IMR-90 (cell line): Measurements from ENCODE around the gene CNTN5. TPM values are rescaled to one million over a fixed set of nuclear protein-coding genes. Genes with fewer than 3 reads are reported as not detected.

Experiments
- ATAC-seq: fragments of 200-7000 bp; cut with Tn5 transposase; 2 replicates; pipeline ENCODE4 v1.9.1; 2020; ENCODE audit warnings: low read depth, mild to moderate bottlenecking, moderate library complexity
- BruUV-seq: library from RNA; stranded (reverse); fragments of 400-500 nt; replicated peaks from 2 replicates; lab custom pipeline; 2021; lab: Mats Ljungman, UMichigan
- CTCF ChIA-PET: fragments of 300-600 bp; formaldehyde crosslinking; extraction: SDS; loops from one replicate; lab custom pipeline; 2021; ENCODE audit warnings: antibody characterized with exemption; lab: Yijun Ruan, JAX
- POLR2A ChIA-PET: fragments of 300-600 bp; sonication (Branson Sonifier 250); formaldehyde crosslinking; loops from one replicate; lab custom pipeline; 2022; ENCODE audit warnings: antibody characterized with exemption; ENCODE audit not compliant: unreplicated experiment; lab: Charles Lee
- DNase-seq: peaks from one replicate; pipeline ENCODE4 v3.0.0; 2013
- H2AFZ ChIP-seq: replicated peaks from 2 replicates; pipeline ENCODE3; 2013; ENCODE audit warnings: low read length, mild to moderate bottlenecking; ENCODE audit not compliant: poor library complexity
- H2AK5ac ChIP-seq: 2 replicates; pipeline ENCODE4 v1.6.1; 2013; ENCODE audit warnings: low read depth, low read length, inconsistent platforms
- H2AK9ac ChIP-seq: replicated peaks from 2 replicates; pipeline ENCODE3; 2013; ENCODE audit warnings: mild to moderate bottlenecking, low read depth, low read length, moderate library complexity; ENCODE audit not compliant: poor library complexity
- H2BK120ac ChIP-seq: 2 replicates; pipeline ENCODE4 v1.6.1; 2013; ENCODE audit warnings: low read depth, low read length, inconsistent platforms
- H2BK15ac ChIP-seq: 3 replicates; pipeline ENCODE4 v1.6.1; 2013; ENCODE audit warnings: low read depth, low read length, inconsistent platforms
- H2BK20ac ChIP-seq: 2 replicates; pipeline ENCODE4 v1.6.1; 2013; ENCODE audit warnings: low read depth, mild to moderate bottlenecking, inconsistent platforms, low read length, moderate library complexity
- H2BK5ac ChIP-seq: 2 replicates; pipeline ENCODE4 v1.6.1; 2013; ENCODE audit warnings: mild to moderate bottlenecking, low read depth, low read length, inconsistent platforms; ENCODE audit not compliant: poor library complexity, severe bottlenecking
- H3K14ac ChIP-seq: replicated peaks from 2 replicates; pipeline ENCODE4 v1.6.1; 2013; ENCODE audit warnings: low read depth, low read length, inconsistent platforms
- H3K18ac ChIP-seq: 2 replicates; pipeline ENCODE4 v1.6.1; 2013; ENCODE audit warnings: low read depth, low read length, control low read depth
- H3K23ac ChIP-seq: 2 replicates; pipeline ENCODE4 v1.6.1; 2013; ENCODE audit warnings: low read depth, low read length, inconsistent platforms
- H3K27ac ChIP-seq: 2 replicates; pipeline ENCODE4 v1.5.1; 2013; ENCODE audit warnings: mild to moderate bottlenecking, control low read depth, low read length; ENCODE audit not compliant: insufficient read depth
- H3K27me3 ChIP-seq: 2 replicates; pipeline ENCODE4 v1.6.1; 2013; ENCODE audit warnings: low read length; ENCODE audit not compliant: control insufficient read depth, insufficient read depth
- H3K36me3 ChIP-seq: 2 replicates; pipeline ENCODE4 v1.6.1; 2013; ENCODE audit warnings: low read length, mixed read lengths; ENCODE audit not compliant: control insufficient read depth, insufficient read depth
- H3K4ac ChIP-seq: 2 replicates; pipeline ENCODE4 v1.6.1; 2013; ENCODE audit warnings: low read depth, low read length, inconsistent platforms
- H3K4me1 ChIP-seq: 2 replicates; pipeline ENCODE4 v1.6.1; 2013; ENCODE audit warnings: low read length, mixed read lengths; ENCODE audit not compliant: control insufficient read depth, insufficient read depth
- H3K4me2 ChIP-seq: 2 replicates; pipeline ENCODE4 v1.6.1; 2013; ENCODE audit warnings: low read depth, mild to moderate bottlenecking, control low read depth, low read length, moderate library complexity
- H3K4me3 ChIP-seq: 2 replicates; pipeline ENCODE4 v1.5.1; 2013; ENCODE audit warnings: low read depth, mild to moderate bottlenecking, control low read depth, low read length, moderate library complexity; ENCODE audit not compliant: insufficient read depth
- H3K56ac ChIP-seq: 2 replicates; pipeline ENCODE4 v1.6.1; 2013; ENCODE audit warnings: low read length, inconsistent platforms; ENCODE audit not compliant: insufficient read depth; ENCODE audit errors: extremely low read depth
- H3K79me1 ChIP-seq, 2 experiments: 2 replicates each; pipeline ENCODE4 v1.6.1; 2013; ENCODE audit warnings: low read length in 2 of 2, inconsistent platforms in 1 of 2, low read depth in 1 of 2
- H3K9ac ChIP-seq: 2 replicates; pipeline ENCODE4 v1.6.1; 2013; ENCODE audit warnings: low read depth, low read length, control low read depth
- H3K9me1 ChIP-seq: 2 replicates; pipeline ENCODE4 v1.6.1; 2013; ENCODE audit warnings: low read length, inconsistent platforms; ENCODE audit not compliant: insufficient read depth
- H3K9me3 ChIP-seq: 2 replicates; pipeline ENCODE4 v1.6.1; 2013; ENCODE audit warnings: low read length; ENCODE audit not compliant: control insufficient read depth, insufficient read depth
- H4K20me1 ChIP-seq: 2 replicates; pipeline ENCODE4 v1.6.1; 2013; ENCODE audit warnings: low read length, inconsistent platforms; ENCODE audit not compliant: insufficient read depth
- H4K5ac ChIP-seq: 2 replicates; pipeline ENCODE4 v1.6.1; 2013; ENCODE audit warnings: mild to moderate bottlenecking, low read depth, low read length, control low read depth
- H4K8ac ChIP-seq, 2 experiments: 2 replicates each; pipeline ENCODE4 v1.6.1; 2013; ENCODE audit warnings: low read depth in 2 of 2, low read length in 2 of 2, control low read depth in 1 of 2, inconsistent platforms in 1 of 2
- H4K91ac ChIP-seq: 2 replicates; pipeline ENCODE4 v1.6.1; 2013; ENCODE audit warnings: low read depth, low read length, inconsistent platforms; ENCODE audit not compliant: insufficient read depth
- CEBPB ChIP-seq: IDR thresholded peaks from 2 replicates; pipeline ENCODE4 v1.6.1; 2012; ENCODE audit warnings: low read depth, low read length, improper control_type of control experiment
- CHD1 ChIP-seq: IDR thresholded peaks from 2 replicates; pipeline ENCODE4 v1.6.1; 2012; ENCODE audit warnings: low read depth, low read length, improper control_type of control experiment
- CTCF ChIP-seq: conservative IDR thresholded peaks from 2 replicates; pipeline ENCODE4 v1.5.1; 2012; ENCODE audit warnings: mild to moderate bottlenecking, low read depth, low read length, improper control_type of control experiment
- FOS ChIP-seq: fragments of 150-350 bp; IDR thresholded peaks from 2 replicates; pipeline ENCODE4 v1.6.1; 2016; ENCODE audit warnings: low read depth, low read length
- MAFK ChIP-seq: IDR thresholded peaks from 2 replicates; pipeline ENCODE4 v1.6.1; 2012; ENCODE audit warnings: low read depth, low read length, improper control_type of control experiment
- MXI1 ChIP-seq: IDR thresholded peaks from 2 replicates; pipeline ENCODE4 v1.6.1; 2012; ENCODE audit warnings: low read depth, mild to moderate bottlenecking, low read length, moderate library complexity, borderline replicate concordance
- NFE2L2 ChIP-seq: fragments of 150-350 bp; IDR thresholded peaks from 2 replicates; pipeline ENCODE4 v1.6.1; 2016; ENCODE audit warnings: low read depth, mild to moderate bottlenecking, low read length
- RAD21 ChIP-seq: IDR thresholded peaks from 2 replicates; pipeline ENCODE4 v1.6.1; 2012; ENCODE audit warnings: low read length, improper control_type of control experiment
- RCOR1 ChIP-seq: IDR thresholded peaks from 2 replicates; pipeline ENCODE4 v1.6.1; 2012; ENCODE audit warnings: mild to moderate bottlenecking, low read length, improper control_type of control experiment; ENCODE audit not compliant: insufficient replicate concordance
- RFX5 ChIP-seq: IDR thresholded peaks from 2 replicates; pipeline ENCODE4 v1.8.0; 2012; ENCODE audit warnings: low read depth, mild to moderate bottlenecking, low read length, moderate library complexity
- SMC3 ChIP-seq: fragments of 150-350 bp; IDR thresholded peaks from 2 replicates; pipeline ENCODE4 v1.6.1; 2016; ENCODE audit warnings: low read depth, mild to moderate bottlenecking, antibody characterized with exemption, low read length, moderate library complexity
- WGBS, 2 experiments: methylation state at CpG; one replicate each; pipeline versions ENCODE4 v1.1.5 to v1.1.7; 2013; ENCODE audit warnings: missing lambda C conversion rate in 2 of 2; ENCODE audit not compliant: insufficient read length in 1 of 2; ENCODE audit errors: extremely low coverage in 2 of 2; 5-methylcytosine and 5-hydroxymethylcytosine counted together
- dilution Hi-C: fragments of 300-500 bp; cut with HindIII; formaldehyde crosslinking; loops from one replicate; pipeline ENCODE4 v1.14.3; 2018; ENCODE audit warnings: low sequenced_read_pairs; ENCODE audit not compliant: unreplicated experiment
- in situ Hi-C: fragments of 300-500 bp; cut with MboI; formaldehyde crosslinking; loops from 3 replicates; pipeline ENCODE4 v1.14.3; 2019; ENCODE audit warnings: low sequenced_read_pairs, inconsistent platforms, mixed read lengths
- intact Hi-C: fragments of 100-400 bp; cut with micrococcal nuclease; formaldehyde crosslinking; loops from 2 replicates; pipeline ENCODE4 v1.10.0; 2022
- polyA plus RNA-seq, 3 experiments: library from polyadenylated mRNA; depleted of rRNA; stranded (reverse); fragments of >200 nt; gene quantifications; 2 replicates each; pipeline ENCODE4 v1.2.3, GENCODE V29; 2012; ENCODE audit warnings: low replicate concordance in 1 of 3
- total RNA-seq: library from RNA; depleted of rRNA; stranded (reverse); fragments of >200 nt; gene quantifications from 2 replicates; pipeline ENCODE4 v1.2.3, GENCODE V29; 2012
- TF ChIP-seq, protein P1 (sequence below): fragments of 150-350 bp; IDR thresholded peaks from 2 replicates; pipeline ENCODE4 v1.6.1; 2016; ENCODE audit warnings: low read depth, mild to moderate bottlenecking, low read length, moderate library complexity, borderline replicate concordance

CNTN5 gene
- total and polyA plus RNA-seq, 2 of the 4 experiments (the other 2 are of a cell fraction), result not detected

- no peak overlapping the region for H3K4ac ChIP-seq
- TF ChIP-seq RAD21 (no peak), FOS (no peak), CEBPB (no peak), RCOR1 (no peak), RFX5 (no peak), NFE2L2 (no peak), CHD1 (no peak), CTCF (no peak), SMC3 (no peak), MAFK (no peak), MXI1 (no peak)
- TF ChIP-seq, protein P1, sequence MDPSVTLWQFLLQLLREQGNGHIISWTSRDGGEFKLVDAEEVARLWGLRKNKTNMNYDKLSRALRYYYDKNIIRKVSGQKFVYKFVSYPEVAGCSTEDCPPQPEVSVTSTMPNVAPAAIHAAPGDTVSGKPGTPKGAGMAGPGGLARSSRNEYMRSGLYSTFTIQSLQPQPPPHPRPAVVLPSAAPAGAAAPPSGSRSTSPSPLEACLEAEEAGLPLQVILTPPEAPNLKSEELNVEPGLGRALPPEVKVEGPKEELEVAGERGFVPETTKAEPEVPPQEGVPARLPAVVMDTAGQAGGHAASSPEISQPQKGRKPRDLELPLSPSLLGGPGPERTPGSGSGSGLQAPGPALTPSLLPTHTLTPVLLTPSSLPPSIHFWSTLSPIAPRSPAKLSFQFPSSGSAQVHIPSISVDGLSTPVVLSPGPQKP, result no peak
- DNase-seq (no peak), ATAC-seq (no peak)
- no peak overlapping the region for H2AK5ac ChIP-seq
- no peak overlapping the region for H2BK15ac ChIP-seq
- no CpG with 5 or more reads among the region's 1 CpG for WGBS, 2 experiments
- no peaks in the 10 kb centered on the region for H3K79me1 ChIP-seq
- H3K27me3 ChIP-seq, result no peaks in the 10 kb centered on the region
- no peaks in the 10 kb centered on the region for H3K9me1 ChIP-seq
- H2BK5ac ChIP-seq, result no peak overlapping the region
- H3K4me3 ChIP-seq, result no peak overlapping the region
- no peak overlapping the region for H2AK9ac ChIP-seq
- no peak overlapping the region for H4K91ac ChIP-seq
- no peaks in the 10 kb centered on the region for H3K36me3 ChIP-seq
- in situ Hi-C loops, result no loop called here
- dilution Hi-C loops, result no loop called here
- no peak overlapping the region for H2AFZ ChIP-seq
- H2BK120ac ChIP-seq, result no peak overlapping the region
- H3K56ac ChIP-seq, result no peak overlapping the region
- no peak overlapping the region for H4K8ac ChIP-seq
- POLR2A ChIA-PET, result no interaction called here
- no peak overlapping the region for H3K14ac ChIP-seq
- intact Hi-C loops, result no loop called here
- no peaks in the 10 kb centered on the region for H4K20me1 ChIP-seq
- peaks cover 3% of the 10 kb centered on the region; the same call in 1 of the 2 replicates for H3K9me3 ChIP-seq
- no peaks in the 10 kb centered on the region for H3K4me1 ChIP-seq
- BruUV-seq, result no TSS peak
- H3K27ac ChIP-seq, result no peak overlapping the region
- H3K23ac ChIP-seq, result no peak overlapping the region
- H2BK20ac ChIP-seq, result no peak overlapping the region
- CTCF ChIA-PET, result no interaction called here
- no peak overlapping the region for H3K9ac ChIP-seq
- H3K4me2 ChIP-seq, result no peak overlapping the region
- H4K5ac ChIP-seq, result no peak overlapping the region
- no peak overlapping the region for H3K18ac ChIP-seq
Observed at GRCh38 chr11:99952816-99953215, 932.1 kb downstream of the CNTN5 start.
